GM12872 (cell line): Measurements from ENCODE around the gene RASSF5.
A peak's percentile ranks its signal among the peaks of the same experiment; 100 is the strongest.

Experiments
- CTCF ChIP-seq: IDR thresholded peaks from 3 replicates; pipeline ENCODE4 v1.5.1; 2011; ENCODE audit warnings: low read depth, mild to moderate bottlenecking, low read length, moderate library complexity; ENCODE audit not compliant: insufficient read depth

The RASSF5 gene

GRCh38 chr1:206465951-206466350, 41.4 kb upstream of the RASSF5 start:
- TF ChIP-seq CTCF = no peak

GRCh38 chr1:206466840-206467649, 40.3 kb upstream of the RASSF5 start:
- no peak for TF ChIP-seq CTCF

- TF ChIP-seq CTCF = no peak
Observed at GRCh38 chr1:206467915-206468314, 39.4 kb upstream of the RASSF5 start.

- TF ChIP-seq CTCF = peak; percentile 31; the same call in 2 of the 3 replicates
Observed at GRCh38 chr1:206468571-206468970, 38.8 kb upstream of the RASSF5 start.

- no peak for TF ChIP-seq CTCF
Observed at GRCh38 chr1:206469411-206469932, 37.9 kb upstream of the RASSF5 start.

- peak; percentile 27; the same call in 1 of the 3 replicates for TF ChIP-seq CTCF
Observed at GRCh38 chr1:206469933-206470691, 37.2 kb upstream of the RASSF5 start, which contains the start of gene IKBKE. Gene IKBKE, plus strand, starts transcription at chr1:206470476. Its CDS starts 2,752 bp downstream, at chr1:206473228.

- no peak for TF ChIP-seq CTCF
Observed at GRCh38 chr1:206470692-206471414, 36.5 kb upstream of the RASSF5 start.
